Measurements from ENCODE around the gene MYZAP.

DNA sequence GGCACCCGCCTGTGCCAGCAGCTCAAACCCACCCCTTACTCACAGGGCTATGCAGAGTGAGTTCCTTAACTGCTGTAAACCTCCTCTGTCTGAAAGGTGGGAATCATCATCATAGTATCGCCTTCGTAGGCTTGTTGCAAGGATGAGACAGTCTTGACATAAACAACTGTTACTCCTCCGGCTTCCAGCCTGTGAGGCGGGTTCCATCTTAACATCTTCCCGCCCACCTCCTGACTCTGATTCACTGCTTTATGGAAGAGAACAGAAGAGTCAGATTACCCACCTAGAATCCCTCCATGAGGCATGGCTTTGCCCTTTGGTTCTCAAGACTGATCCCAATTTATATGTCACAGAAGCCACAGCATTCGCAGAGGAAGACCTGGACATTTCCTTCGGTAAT, 136.7 kb downstream of the MYZAP start:
- TF ChIP-seq, protein P1, sequence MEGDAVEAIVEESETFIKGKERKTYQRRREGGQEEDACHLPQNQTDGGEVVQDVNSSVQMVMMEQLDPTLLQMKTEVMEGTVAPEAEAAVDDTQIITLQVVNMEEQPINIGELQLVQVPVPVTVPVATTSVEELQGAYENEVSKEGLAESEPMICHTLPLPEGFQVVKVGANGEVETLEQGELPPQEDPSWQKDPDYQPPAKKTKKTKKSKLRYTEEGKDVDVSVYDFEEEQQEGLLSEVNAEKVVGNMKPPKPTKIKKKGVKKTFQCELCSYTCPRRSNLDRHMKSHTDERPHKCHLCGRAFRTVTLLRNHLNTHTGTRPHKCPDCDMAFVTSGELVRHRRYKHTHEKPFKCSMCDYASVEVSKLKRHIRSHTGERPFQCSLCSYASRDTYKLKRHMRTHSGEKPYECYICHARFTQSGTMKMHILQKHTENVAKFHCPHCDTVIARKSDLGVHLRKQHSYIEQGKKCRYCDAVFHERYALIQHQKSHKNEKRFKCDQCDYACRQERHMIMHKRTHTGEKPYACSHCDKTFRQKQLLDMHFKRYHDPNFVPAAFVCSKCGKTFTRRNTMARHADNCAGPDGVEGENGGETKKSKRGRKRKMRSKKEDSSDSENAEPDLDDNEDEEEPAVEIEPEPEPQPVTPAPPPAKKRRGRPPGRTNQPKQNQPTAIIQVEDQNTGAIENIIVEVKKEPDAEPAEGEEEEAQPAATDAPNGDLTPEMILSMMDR (conservative IDR thresholded peaks at IDR 0.05), result no peak
- TF ChIP-seq EZH2 (IDR thresholded peaks at IDR 0.05; ENCODE audit: low read depth), result no peak

Measured in PC-9 (cell line).